ENCODE measurements around the gene GATAD2A. TPM values are rescaled to one million over a fixed set of nuclear protein-coding genes. Genes with fewer than 3 reads are reported as not detected.
"Not testable (repeated sequence)": the region's sequence is repeated elsewhere in the genome, so short reads cannot be mapped to it uniquely, and the experiment has no call there.

The GATAD2A gene
- total RNA-seq, 1 experiment from 2014 or later = 189 TPM

- H3K27me3 ChIP-seq (ENCODE audit: insufficient read depth, low read length) = no peaks in the 10 kb centered on the region
- Mint-ChIP-seq H3K36me3 (ENCODE audit: insufficient read depth in 1 of 3, low read depth in 3 of 3) (peaks cover 26 to 48% (median 34%) of the 10 kb centered on the region in 3 experiments), H3K27me3 (ENCODE audit: low read depth) (no peaks in the 10 kb centered on the region), H3K4me1 (peaks cover 31 to 37% of the 10 kb centered on the region in 2 experiments), H3K9me3 (peaks cover 22 to 26% of the 10 kb centered on the region in 2 experiments), H3K4me3 (no peak overlapping the region), H3K27ac (peak overlapping the region in 2 of 3 experiments; percentile 31 to 76; a peak in 2 of 7 replicates)
- H2BK15ac ChIP-seq (ENCODE audit: low read depth, low read length) = no peak overlapping the region
- peaks cover 10% of the 10 kb centered on the region for H3K4me1 ChIP-seq (ENCODE audit: insufficient read depth, low read length)
- no peak overlapping the region for H2AK5ac ChIP-seq (ENCODE audit: insufficient read length, low read length)
- H3T11ph ChIP-seq (ENCODE audit: low read length) = no peak overlapping the region
- H4K91ac ChIP-seq (ENCODE audit: insufficient read length, low read depth, low read length) = no peak overlapping the region
- DNase-seq = no peak
- peaks cover 12% of the 10 kb centered on the region; the same call in 1 of the 2 replicates for H3K79me2 ChIP-seq (ENCODE audit: insufficient read depth, low read length)
- no peak overlapping the region for H2BK120ac ChIP-seq (ENCODE audit: low read depth, low read length, poor library complexity, severe bottlenecking)
- no peaks in the 10 kb centered on the region for H3K23me2 ChIP-seq (ENCODE audit: insufficient read length, low read depth, low read length, poor library complexity, severe bottlenecking)
- no peak overlapping the region for H3K23ac ChIP-seq (ENCODE audit: insufficient read length, low read depth, low read length)
- H4K8ac ChIP-seq (replicated peaks; ENCODE audit: insufficient read length, low read depth, low read length) = no peak overlapping the region
- no peak overlapping the region for H3K4me2 ChIP-seq (ENCODE audit: insufficient read depth, insufficient read length, low read length)
- no peak overlapping the region for H3K56ac ChIP-seq (ENCODE audit: insufficient read length, low read depth, low read length)
- no peak for TF ChIP-seq CTCF (conservative IDR thresholded peaks at IDR 0.05)
- no CpG with 5 or more reads among the region's 6 CpGs for WGBS (ENCODE audit: extremely low coverage, insufficient read length, low lambda C conversion rate)
- H4K20me1 ChIP-seq (ENCODE audit: control insufficient read depth, insufficient read depth, insufficient read length) = peaks cover 3% of the 10 kb centered on the region
- peaks cover 6% of the 10 kb centered on the region for H3K79me1 ChIP-seq (ENCODE audit: insufficient read depth, low read depth, low read length, poor library complexity, severe bottlenecking)
- no peak overlapping the region for H2BK20ac ChIP-seq (ENCODE audit: low read depth, low read length, poor library complexity, severe bottlenecking)
- H3K14ac ChIP-seq (ENCODE audit: insufficient read depth, low read length) = no peak overlapping the region
- H3K9ac ChIP-seq (ENCODE audit: extremely low read depth, insufficient read length, low read length) = no peak overlapping the region
- H3K4ac ChIP-seq (ENCODE audit: low read depth, low read length) = no peak overlapping the region
- no peak overlapping the region for H3K27ac ChIP-seq (ENCODE audit: insufficient read length, low read depth, low read length)
- no peak overlapping the region for H4K5ac ChIP-seq (ENCODE audit: insufficient read length, low read depth, low read length)
- no peak overlapping the region for H2BK12ac ChIP-seq (ENCODE audit: insufficient read length, low read depth, low read length)
- no peak overlapping the region for H3K18ac ChIP-seq (ENCODE audit: insufficient read length, low read depth, low read length)
- no peak overlapping the region for H2AFZ ChIP-seq (ENCODE audit: low read length)
- peaks cover 10% of the 10 kb centered on the region for H3K9me3 ChIP-seq (ENCODE audit: control insufficient read depth, low read depth, low read length)
- no peak overlapping the region for H2BK5ac ChIP-seq (ENCODE audit: insufficient read length, low read length)
These were observed 66.2 kb downstream of the GATAD2A start for GRCh38 chr19:19471682-19472081.

GRCh38 chr19:19472106-19472505, 66.6 kb downstream of the GATAD2A start:
- not testable (repeated sequence) for H3K9ac ChIP-seq (ENCODE audit: extremely low read depth, insufficient read length, low read length); H2AK5ac ChIP-seq (ENCODE audit: insufficient read length, low read length); H3K56ac ChIP-seq (ENCODE audit: insufficient read length, low read depth, low read length); H2BK15ac ChIP-seq (ENCODE audit: low read depth, low read length); H4K5ac ChIP-seq (ENCODE audit: insufficient read length, low read depth, low read length); H2BK5ac ChIP-seq (ENCODE audit: insufficient read length, low read length); H3K27me3 ChIP-seq (ENCODE audit: insufficient read depth, low read length); H3K9me3 ChIP-seq (ENCODE audit: control insufficient read depth, low read depth, low read length); DNase-seq; H2BK12ac ChIP-seq (ENCODE audit: insufficient read length, low read depth, low read length); H3K14ac ChIP-seq (ENCODE audit: insufficient read depth, low read length); H3K79me1 ChIP-seq (ENCODE audit: insufficient read depth, low read depth, low read length, poor library complexity, severe bottlenecking); H3K18ac ChIP-seq (ENCODE audit: insufficient read length, low read depth, low read length); H3K23me2 ChIP-seq (ENCODE audit: insufficient read length, low read depth, low read length, poor library complexity, severe bottlenecking); H2BK20ac ChIP-seq (ENCODE audit: low read depth, low read length, poor library complexity, severe bottlenecking); H4K91ac ChIP-seq (ENCODE audit: insufficient read length, low read depth, low read length); H4K8ac ChIP-seq (replicated peaks; ENCODE audit: insufficient read length, low read depth, low read length); H3K4me2 ChIP-seq (ENCODE audit: insufficient read depth, insufficient read length, low read length); H3K27me3 Mint-ChIP-seq (ENCODE audit: low read depth); H2AFZ ChIP-seq (ENCODE audit: low read length); H2BK120ac ChIP-seq (ENCODE audit: low read depth, low read length, poor library complexity, severe bottlenecking); H4K20me1 ChIP-seq (ENCODE audit: control insufficient read depth, insufficient read depth, insufficient read length); H3T11ph ChIP-seq (ENCODE audit: low read length); H3K27ac ChIP-seq (ENCODE audit: insufficient read length, low read depth, low read length); H3K4me1 ChIP-seq (ENCODE audit: insufficient read depth, low read length); H3K4ac ChIP-seq (ENCODE audit: low read depth, low read length); H3K4me3 Mint-ChIP-seq; H3K23ac ChIP-seq (ENCODE audit: insufficient read length, low read depth, low read length)
- WGBS (ENCODE audit: extremely low coverage, insufficient read length, low lambda C conversion rate) = no CpG with 5 or more reads among the region's 5 CpGs
- Mint-ChIP-seq H3K9me3 (peaks cover 17 to 21% of the 10 kb centered on the region in 2 experiments), H3K27ac (peak overlapping the region; percentile 31 to 76 (median 37); a peak in 2 of 7 replicates), H3K4me1 (peaks cover 36 to 41% of the 10 kb centered on the region in 2 experiments), H3K36me3 (ENCODE audit: insufficient read depth in 1 of 3, low read depth in 3 of 3) (peaks cover 21 to 47% (median 33%) of the 10 kb centered on the region in 3 experiments)
- peaks cover 14% of the 10 kb centered on the region; the same call in 1 of the 2 replicates for H3K79me2 ChIP-seq (ENCODE audit: insufficient read depth, low read length)
